Activated CD4-positive, CD25-positive, alpha-beta regulatory T cell treated with anti-CD3 and anti-CD28 coated beads, Interleukin-2, amount 50 U/mL, for 72 hours (primary cell): ENCODE results near the gene NR3C1.

Experiments used
- DNase-seq: peaks from one replicate; pipeline ENCODE4 v3.0.0; 2021

Gene NR3C1

DNA sequence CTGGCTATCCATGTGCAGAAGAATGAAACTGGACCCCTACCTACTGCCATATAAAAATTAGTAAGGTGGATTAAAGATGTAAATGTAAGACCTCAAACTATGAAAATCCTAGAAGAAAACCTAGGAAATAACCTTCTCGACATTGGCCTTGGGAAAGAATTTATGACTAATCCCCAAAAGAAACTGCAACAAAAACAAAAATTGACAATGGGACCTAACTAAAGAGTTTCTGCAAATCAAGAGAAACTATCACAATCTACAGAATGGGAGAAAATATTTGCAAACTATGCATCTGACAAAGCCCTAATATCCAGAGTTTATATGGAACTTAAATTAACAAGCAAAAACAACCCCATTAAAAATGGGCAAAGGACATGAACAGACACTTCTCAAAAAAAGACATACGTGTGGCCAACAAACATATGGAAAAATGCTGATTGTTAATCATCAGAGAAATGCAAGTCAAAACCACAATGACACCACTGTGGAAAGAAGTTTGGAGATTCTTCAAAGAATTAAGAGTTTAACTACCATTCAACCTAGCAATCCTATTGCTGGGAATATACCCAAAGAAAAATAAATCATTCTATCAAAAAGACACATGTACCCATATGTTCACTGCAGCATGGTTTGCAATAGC, 98.5 kb downstream of the NR3C1 start:
- DNase-seq, result no peak

DNA sequence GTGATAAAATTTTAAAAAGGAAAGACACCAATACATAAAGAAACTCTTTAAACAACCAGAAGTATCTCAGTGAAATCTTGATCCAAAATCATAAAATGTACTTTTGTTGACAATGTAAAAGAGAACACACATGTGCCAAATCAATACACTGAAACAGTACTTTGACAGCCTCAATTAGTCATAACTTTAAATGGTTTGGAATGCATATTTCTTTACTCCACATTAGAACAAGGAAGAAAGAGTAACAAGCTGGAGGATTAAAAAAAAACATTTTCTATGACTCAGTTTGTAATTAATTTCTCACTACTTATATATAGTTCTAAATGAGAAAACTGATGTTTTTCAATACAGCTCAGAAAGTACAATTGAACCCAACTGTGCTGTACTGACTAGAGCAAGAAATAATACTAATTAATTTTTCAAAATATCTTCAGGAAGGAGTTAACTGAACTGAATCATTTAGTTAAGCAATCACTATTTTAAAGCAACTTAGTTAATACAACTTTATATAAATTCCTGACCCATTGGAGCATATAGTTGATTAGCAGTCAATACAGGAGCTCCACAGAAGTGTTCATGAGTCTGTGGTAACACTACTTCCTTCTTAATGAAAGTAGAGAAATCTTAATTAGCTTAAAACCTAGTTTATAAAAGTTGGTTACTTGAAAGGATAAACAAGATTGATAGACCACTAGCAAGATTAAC, 101.0 kb downstream of the NR3C1 start:
- DNase-seq, result no peak

DNA sequence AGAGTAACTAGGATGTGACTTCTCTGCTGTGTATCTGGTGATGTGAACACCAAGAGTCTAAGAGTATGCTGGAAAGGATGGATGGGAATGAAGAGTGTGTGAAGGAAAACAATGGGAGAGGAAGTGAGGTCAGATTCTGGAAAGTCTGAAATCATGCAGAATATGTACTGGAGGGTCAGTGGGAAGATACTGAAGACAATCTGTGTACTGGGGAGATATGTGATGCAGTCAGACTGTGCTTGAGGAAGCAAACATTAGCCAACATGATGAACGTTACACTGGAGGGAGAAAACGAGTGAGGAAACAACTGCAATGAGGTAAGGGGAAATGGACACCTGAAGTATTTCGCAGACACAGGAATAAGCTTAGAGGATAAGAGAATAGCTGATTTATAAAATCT, 105.7 kb downstream of the NR3C1 start:
- DNase-seq, result no peak

DNA sequence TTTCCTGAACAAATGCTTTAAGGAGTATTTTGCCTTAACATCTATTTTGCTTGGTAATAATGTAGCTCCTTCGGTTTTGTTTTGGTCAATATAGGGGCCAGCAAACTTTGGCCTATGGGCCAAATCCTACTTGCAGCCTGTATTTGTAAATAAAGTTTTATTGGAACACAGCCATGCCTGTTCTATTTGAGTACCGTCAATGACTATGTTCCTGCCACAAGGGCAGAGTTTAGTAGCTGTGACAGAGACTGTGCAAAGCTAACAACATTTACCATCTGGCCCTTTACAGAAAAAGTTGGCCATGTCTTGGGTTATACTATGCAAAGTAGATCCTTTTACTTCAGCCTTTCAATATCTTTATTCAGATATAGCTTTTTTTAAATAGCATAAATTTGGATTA, 113.4 kb downstream of the NR3C1 start:
- no peak for DNase-seq

DNA sequence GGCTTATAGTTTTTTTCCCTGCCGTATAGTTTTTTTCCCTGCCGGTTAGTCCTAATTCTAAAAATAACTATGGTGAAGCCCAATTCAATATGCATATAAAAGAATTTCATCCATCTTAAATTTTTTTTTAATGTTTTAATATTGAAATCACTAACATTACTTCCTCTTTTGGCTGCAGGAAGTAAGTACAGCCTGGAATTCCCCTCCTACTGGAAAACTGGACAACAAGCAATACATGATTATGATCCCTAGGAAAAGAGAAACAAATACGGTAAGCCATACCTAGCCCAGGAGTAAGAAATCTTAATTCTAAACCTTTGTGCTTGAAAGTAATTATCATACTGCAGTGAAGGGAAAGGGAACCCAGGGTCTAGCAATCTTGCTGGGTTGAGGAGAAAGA, 119.0 kb downstream of the NR3C1 start:
- no peak for DNase-seq

DNA sequence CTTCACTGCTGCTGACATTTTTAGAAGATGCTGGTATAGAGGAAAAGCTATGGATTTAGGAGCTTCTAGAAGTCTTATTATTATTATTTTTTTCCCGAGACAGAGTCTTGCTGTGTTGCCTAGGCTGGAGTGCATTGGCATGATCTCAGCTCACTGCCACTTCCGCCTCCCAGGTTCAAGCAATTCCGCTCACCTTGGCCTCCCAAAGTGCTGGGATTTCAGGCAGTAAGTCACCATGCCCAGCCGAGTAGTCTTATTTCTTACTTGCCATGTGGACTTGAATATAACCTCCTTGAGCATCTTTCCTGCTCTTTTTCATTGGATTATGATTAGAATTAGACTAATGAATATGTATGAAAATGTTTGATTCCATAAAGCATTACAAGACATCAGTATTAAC, 119.5 kb downstream of the NR3C1 start:
- no peak for DNase-seq

DNA sequence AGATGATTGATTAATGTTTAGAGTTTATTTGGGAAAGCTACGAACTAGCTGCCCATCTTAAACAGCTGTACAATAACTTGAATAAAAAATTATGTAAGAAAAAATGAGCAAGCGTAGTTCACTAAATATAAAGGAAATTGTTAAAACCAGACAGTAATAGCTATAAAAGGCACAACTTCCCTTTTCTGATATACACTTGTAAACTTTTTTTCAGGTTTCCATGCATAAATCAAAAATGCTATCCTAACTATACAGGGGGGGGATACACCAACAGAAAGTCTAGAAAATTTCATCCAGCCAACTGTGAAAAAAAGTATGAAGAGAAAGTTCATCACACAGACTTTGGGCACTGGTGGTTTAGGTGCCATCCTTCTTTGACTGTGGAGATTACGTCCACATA, 122.3 kb downstream of the NR3C1 start:
- no peak for DNase-seq

DNA sequence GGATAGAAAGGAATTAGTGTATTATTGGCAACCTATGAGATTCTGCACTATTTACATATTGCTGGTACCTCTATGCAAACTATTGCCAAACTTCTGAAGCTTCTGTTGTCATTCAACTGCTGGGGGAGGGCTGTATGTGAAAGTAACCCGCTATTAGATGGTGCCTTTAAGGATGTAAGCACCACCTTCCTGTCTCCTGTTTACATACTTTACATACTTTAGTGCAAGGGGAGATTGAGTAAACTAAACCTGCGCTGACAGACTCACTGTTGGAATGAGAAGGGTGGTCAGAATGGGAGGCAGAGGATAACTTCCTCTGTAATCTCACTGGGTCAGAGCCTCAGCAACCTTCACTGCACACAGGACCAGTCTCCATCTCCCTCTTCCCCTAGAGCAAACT, 123.8 kb downstream of the NR3C1 start:
- DNase-seq, result no peak

DNA sequence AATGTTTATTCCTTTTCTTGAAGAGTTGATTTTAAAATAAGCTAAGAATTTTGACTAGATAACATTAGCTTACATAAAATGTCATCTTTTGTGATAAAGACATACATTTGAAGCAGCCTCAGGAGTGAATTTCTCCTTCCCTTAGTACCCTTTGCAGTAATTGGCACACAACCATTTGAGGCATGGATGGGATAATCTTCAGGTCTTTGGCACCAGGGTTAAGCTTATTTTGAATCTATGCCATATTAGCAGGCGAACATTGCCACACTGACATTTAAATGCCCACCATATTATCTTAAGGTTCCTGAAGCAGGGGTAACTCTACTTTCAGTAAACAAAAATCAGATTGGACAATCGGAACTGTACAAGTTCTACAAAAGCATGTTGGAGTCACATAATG, 126.0 kb downstream of the NR3C1 start:
- DNase-seq, result no peak

DNA sequence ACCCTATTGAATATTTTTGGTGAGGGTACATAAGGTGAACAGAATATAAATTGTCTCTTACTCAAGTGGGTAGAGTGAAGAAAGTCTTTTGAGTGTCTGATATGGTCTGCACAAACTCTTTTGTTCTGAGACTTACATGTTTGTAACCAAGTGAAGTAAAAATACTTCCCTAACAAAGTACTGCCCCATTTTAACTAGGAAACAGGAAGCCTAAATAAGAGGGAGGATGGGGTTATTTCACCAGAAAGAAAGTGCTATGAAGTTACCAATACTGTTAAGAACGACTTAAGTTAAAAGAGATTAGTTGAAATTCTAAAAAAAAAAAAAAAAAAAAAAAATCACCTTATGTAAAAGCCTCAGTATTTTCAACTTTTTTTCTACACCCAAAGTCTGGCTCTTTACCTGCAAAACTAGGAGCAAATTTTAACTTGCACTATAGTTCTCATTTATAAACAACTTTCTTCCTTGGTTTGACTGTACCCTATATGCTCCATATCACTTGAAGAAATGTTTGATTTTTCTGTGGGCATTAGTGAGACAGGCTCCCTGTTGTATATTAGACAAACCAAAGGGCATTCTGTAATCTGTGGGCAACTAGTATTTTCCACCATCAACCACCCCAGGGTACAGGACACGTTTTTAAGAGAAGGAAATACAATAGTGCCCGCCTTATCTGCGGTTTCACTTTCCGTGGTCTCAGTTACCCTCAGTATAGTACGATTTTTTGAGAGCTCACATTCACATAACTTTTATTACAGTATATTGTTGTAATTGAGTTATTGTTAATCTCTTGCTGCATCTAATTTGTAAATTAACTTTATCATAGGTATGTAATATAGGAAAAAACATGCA, 127.7 kb downstream of the NR3C1 start:
- no peak for DNase-seq

DNA sequence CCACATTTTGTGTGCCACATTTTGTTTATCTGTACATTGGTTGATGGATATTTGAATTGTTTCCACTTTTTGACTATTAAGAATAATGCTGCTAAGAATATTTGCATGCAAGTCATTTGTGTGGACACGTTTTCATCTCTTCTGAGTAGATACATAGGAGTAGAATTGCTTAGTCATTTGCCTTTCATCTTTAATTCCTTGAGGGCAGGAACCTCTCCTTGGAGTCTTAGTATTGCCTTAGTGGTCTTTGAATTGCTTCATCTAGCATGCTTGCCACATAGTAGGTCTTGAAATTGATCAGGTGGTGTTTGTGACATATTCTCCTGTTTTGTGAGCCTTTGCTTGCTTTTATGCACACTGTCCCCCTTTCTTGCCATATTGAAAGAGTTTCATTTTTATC, 128.5 kb downstream of the NR3C1 start:
- DNase-seq, result no peak

DNA sequence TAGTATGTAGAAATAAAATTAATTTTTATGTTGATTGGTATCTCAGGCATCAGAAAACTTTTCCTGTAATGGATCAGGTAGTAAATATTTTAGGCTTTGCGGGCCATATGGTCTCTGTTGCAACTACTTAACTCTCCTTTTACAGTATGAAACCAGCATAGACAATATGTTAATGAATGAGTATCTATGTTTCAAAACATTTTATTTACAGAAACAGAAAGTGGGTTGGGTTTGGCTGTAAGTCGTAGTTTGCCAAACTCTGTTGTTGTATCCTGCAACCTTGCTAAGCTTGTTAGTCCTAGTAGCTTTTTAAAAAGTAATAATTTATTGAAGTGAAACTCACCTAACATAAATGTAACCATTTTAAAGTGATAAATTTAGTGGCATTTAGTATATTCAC, 132.1 kb downstream of the NR3C1 start:
- no peak for DNase-seq

DNA sequence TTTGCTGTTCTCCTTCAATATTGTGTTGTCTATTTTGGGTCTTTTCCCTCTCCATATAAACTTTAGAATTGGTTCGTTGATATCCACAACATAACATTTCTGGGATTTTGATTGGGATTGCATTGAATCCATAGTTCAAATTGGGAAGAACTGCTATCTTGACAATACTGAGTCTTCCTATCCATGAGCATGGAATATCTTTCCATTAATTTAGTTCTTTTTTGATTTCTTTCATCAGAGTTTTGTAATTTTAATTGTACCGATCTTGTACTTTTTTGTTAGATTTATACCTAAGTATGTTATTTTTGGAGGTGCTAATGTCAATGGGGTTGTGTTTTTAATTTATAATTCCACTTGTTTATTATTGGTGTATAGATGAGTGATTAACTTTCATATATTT, 135.1 kb downstream of the NR3C1 start:
- DNase-seq, result no peak

DNA sequence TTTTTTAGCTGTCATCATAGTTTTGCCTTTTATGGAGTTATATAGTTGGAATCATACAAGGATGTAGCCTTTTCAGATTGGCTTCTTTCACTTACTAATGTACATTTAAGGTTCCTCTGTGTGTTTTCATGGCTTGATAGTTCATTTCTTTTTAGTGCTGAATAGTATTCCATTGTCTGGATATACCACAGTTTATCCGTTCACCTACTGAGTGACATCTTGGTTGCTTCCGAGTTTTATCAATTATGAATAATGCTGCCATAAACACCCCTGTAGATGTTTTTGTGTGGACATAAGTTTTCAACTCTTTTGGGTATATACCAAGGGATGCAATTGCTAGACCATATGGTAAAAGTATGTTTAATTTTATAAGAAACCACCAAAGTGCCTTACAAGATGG, 136.3 kb downstream of the NR3C1 start:
- DNase-seq, result no peak

DNA sequence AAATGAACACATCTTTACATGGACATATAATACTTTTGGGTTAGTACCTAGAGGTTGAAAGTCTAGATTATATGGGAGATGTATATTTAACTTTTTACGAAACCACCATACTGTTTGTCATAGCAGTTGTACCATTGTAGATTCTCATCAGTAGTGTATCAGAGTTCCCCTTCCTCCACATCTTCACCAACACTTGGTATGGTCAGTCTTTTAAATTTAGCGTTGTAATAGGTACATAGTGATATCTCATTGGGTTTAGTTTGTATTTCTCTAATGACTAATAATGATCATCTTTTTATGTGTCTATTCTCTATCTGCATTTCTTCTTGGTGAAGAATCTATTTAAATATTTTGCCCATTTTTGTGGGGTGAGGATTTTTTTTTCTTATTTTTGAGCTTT, 137.5 kb downstream of the NR3C1 start:
- no peak for DNase-seq

DNA sequence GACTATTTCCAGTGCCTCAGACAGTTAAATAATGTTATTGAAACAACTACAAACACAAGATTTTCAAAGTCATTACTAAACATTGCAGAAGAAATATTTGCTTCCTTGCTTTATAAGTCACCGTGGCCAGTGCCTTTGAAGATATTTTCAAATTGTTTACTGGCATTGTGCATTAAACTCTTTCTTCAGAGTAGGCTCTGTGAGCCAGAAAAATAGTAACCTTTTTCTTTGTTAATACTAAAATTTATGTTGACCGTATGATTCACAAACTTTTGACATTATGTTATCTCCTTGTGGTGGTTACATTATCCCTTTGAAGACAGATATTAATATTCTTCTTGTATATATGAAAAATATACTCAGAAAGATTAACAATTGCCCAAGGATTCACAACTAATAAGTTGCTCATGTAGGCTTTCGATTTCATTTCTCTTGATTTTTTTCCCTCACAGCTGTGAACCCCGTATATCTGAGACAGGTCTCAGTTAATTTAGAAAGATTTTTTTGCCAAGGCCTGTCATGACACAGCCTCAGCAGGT, 140.1 kb downstream of the NR3C1 start:
- no peak for DNase-seq

DNA sequence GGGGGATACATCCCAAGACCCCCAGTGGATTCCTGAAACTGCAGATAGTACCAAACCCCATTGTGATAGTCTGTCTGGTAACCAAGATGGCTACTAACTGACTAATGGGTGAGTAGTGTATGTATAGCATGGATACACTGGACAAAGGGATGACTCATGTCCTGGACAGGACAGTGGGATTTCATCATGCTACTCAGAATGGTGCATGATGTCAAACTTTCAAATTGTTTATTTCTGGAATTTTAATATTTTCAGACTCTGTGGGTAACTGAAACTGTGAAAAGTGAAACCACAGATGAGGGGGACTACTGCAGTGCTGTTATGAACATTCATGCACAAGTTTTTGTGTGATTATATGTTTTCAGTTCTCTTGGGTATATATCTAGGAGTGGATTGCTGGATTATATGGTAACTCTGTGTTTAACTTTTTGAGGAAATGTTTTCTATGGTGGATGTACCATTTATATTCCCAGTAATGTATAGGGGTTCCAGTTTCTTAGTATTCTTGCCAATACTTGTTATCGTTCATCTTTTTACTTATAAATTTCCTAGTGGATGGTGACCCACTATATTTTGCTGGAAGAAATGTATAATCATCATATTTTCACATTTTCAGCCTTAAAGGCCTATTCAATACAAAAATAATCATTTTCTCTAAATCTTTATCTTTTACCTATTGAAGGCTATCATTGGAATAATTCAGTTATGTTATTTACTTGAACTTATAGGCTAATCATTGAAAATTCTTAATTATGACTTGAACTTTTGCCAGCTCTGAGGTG, 140.9 kb downstream of the NR3C1 start:
- no peak for DNase-seq

DNA sequence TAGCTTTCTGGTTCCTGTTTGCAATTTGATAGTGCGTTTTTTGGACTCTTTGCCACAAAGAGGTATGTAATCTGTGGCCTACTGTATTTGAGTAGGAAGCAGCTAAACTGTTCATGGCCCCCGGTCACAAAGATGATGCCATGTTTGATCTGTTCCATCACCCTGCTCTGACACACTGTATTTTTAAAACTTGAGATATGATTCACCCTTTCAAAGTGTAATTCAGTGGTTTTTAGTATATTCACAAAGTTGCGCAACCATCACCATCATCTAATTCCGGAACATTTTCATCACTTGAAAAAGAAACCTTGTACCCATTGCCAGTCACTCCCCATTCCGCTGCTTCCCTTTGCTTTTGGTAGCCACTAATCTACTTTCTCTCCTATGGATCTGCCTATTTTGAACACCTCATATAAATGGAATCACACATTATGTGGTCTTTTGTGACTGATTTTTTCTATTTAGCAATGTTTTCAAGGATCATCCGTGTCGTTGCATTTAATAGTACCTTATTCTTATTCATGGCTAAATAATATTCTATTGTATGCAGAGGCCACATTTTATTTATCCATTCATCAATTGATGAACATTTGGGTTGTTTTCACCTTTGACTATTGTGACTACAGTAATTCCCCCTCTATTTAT, 141.6 kb downstream of the NR3C1 start:
- DNase-seq, result no peak

DNA sequence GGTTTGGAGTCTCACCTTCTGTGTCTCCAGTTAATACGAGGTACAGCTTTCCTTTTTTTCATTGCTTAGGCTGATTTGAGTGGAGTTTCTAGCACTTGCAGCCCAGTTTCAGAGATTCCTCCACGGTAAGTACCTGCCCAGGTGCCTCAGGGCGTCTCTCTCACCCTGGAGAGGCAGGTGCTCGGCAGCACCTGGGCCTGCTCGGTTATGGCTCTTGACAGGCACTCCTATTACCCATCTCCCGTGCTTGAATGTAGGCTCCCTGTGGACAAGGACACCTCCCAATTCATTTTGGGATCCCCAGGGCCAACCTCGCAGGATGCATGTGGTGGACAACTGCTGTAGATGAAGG, 144.3 kb downstream of the NR3C1 start:
- no peak for DNase-seq

DNA sequence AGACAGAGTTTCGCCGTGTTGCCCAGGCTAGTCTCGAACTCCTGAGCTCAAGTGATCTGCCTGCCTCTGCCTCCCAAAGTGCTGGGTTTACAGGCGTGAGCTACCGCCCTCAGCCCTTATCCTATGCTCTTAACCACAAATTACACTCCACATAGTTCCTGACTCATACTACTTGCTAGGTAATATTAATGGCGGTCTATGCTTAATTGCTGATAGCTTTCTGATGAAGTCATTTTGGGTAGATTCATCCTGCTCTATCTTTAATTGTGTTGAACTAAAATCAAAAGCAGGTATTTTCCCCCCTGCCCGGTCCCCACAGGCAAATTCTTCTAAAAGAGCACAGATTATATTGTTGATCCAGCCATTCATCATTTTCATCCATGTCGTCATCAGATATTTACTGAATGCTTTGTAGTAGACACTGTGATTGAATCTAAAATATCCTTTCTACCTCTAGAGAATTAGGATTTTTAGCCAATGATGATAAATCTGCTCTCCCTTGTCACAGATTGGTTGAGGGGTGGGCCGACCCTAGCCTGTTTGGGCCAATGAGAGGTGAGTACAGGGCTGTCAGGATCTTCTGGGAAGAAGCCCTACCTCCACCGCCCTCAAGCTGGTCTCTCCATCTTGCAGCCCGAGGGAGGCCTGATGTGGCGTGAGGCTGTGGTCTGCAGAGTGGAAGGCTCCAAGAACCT, 144.8 kb downstream of the NR3C1 start:
- DNase-seq, result no peak

DNA sequence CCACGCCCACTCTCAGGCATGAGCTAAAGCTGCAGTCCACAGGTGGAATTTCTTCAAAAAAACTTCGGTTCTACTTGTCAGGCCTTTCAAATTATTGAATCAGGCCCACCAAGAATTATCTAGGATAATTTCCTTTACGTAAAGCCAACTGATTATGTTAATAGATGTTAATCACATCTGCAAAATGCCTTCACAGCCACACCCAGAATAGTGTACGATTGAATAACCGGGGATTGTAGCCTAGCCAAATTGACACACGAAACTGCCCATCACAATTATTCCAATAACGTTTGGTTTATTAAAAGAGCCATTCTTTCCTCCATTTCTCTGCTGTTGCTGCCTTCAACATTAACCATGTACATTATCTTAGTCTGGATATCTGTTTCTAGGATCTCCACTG, 148.7 kb downstream of the NR3C1 start:
- DNase-seq, result no peak

DNA sequence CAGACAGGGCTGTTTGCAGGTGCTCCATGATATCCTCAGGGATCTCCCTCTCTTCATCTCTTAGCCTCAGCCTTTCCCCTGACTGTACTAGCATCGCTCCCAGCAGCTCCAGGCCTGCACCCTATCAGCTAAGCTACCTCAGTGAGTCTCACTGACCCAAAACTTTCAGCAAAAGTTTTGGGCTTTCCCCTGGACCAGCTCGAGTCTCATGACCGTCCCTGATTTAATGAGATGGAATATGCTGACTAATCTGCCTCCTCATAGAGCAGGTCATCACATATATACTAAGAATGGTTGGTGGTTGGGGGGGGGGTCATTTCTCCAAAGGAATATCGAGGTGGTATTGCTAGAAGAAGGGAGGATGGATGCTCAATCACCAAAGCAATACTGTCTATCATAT, 151.5 kb downstream of the NR3C1 start:
- no peak for DNase-seq
